GM10847 (cell line): Measurements from ENCODE around the gene NUMB.

Source experiments
- POLR2A ChIP-seq: IDR thresholded peaks from 2 replicates; pipeline ENCODE4 v1.6.1; 2011; ENCODE audit not compliant: insufficient read length; ENCODE audit errors: extremely low read depth

NUMB gene

DNA sequence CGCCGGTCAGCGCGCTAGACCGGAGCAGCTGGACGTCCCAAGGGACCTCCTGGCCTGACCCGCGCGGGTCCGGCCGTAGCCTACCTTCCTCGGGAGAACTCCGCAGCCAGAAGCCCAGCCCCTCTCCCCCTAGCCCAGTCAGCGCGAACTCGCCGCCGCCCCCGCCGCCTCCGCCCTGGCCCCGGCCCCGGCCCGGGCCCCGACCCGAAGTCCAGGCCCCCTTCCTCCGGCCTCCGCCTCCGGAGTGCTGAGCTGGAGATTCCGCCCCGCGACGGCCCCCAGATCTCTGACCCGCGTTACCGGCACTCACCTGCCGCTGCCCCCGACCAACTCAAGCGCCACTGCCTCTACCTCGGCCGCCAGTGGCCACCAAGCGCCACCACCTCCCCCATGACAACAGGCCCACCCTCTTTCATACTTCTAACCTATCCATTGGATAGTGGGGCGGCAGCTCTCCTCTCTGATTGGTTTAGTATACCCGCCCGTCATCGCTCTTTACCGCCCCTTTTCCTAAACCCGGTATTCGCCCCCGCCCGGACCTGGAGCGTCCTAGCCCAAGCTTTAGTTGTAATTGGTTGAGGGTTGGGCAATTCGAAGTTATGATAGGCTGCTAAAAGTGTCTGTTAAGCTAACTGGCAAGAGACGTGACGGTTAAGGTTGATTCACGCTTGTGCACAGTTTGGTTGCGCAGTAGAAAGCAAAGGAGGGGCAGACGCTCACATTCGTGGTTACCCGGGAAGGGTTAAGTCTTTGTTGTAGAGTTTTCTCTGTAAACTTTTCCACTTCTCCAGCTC, at the start of gene NUMB:
TSS of gene NUMB (minus strand) at position 364 of the 794 bp plus-strand sequence. CDS start 102,795 bp downstream, outside the sequence.
- TF ChIP-seq POLR2A: peak; percentile 78

DNA sequence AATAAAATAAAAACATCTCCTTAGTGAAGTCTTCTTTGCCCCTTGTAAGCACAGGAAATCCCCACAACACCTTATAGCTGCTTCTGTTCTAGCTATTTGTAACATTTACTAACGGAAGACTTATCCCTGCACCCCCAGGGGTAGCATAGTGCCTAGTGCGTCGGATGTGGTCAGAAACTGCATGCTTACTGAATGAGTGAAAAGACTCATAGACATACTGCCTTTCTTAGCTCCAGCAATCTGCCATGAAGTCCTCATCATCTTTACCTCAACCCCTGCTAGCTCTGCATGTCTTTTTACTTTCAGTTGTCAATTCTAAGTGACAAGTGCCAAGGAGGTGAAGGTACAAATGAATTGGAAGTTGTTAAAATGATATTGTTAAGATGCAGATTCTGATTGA, 45.3 kb upstream of the NUMB start:
- TF ChIP-seq POLR2A: no peak

DNA sequence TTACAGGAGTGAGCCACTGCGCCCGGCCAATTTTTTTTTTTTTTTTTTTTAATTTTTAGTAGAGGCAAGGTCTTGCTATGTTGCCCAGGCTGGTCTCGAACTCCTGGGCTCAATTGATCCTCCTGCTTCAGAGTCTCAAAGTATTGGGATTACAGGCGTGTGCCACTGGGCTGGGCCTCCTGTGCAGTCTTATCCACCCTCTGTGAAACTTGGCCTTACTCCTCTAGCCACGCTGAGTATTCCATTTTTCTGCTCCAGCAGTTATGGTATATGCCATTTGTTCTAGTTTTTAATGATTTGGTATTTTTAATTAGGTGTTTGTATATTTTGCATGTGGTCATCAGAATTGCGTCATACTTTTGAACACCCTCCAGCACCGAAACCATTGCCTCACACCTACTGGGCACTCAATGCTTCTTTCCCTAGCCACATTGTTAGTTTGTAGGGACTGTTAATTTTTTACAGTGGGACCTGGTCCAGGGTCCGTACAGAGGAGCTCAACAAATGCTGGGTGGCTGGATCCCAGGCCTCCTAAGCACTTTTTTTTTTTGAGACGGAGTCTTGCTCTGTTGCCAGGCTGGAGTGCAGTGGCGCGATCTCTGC, 43.8 kb upstream of the NUMB start:
- no peak for TF ChIP-seq POLR2A

DNA sequence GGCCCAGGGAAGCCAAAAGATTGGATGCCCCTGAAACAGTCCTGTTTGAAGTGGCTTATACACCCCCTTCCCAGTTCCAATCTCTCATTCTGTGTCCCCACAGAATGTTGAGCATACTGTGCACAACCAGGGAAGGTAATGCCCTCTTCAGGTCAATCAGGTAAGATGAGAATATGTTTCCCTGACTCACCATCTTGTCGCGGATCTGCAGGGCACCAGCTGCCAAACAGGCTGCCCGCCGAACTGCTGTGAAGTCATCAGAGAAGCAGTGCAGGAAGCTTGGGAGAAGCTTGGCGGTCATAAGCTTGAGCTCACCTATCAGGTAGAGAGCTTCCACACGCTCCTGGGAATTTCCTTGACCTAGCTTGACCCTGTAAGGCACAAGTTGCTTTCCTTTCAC, 42.0 kb upstream of the NUMB start:
- no peak for TF ChIP-seq POLR2A

DNA sequence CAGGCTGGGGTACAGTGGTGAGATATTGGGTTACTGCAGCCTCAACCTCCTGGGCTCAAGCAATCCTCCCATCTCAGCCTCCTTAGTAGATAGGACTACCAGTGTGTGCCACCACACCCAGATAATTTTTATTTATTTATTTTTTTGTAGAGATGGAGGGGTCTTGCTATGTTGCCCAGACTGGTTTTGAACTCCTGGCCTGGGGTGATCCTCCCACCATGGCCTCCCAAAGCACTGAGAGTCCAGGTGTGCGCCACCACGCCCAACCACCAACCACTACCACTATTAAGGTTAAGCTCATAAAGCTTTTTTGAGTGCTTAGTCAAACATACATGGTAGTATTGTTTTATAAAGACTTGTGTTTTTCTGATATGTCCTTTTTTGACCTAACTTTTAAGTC, 36.2 kb upstream of the NUMB start:
- no peak for TF ChIP-seq POLR2A

DNA sequence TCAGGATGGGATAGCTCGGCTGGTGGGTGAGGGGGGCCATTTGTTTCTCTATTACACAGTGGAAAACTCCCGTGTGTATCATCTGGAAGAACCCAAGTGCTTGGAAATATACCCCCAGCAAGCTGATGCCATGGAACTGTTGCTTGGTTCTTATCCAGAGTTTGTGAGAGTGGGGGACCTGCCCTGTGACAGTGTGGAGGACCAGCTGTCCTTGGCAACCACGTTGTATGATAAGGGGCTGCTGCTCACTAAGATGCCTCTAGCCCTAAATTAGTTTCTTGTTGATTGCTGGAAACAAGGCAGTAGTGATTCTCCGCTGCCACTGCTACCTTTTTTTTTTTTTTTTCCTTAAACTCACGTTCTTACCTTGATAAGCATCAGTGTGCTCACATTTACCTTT, 34.3 kb upstream of the NUMB start:
- TF ChIP-seq POLR2A: no peak

DNA sequence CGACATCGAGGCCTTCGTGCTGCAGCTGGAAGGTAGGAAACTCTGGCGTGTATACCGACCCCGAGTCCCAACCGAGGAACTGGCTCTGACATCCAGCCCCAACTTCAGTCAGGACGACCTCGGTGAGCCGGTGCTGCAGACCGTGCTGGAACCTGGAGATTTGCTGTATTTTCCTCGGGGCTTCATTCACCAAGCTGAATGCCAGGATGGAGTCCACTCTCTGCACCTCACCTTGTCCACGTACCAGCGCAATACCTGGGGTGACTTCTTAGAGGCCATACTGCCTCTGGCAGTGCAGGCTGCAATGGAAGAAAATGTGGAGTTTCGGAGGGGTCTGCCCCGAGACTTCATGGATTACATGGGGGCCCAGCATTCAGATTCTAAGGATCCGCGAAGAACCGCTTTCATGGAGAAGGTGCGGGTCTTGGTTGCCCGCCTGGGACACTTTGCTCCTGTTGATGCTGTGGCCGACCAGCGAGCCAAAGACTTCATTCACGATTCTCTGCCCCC, 33.8 kb upstream of the NUMB start:
- no peak for TF ChIP-seq POLR2A

DNA sequence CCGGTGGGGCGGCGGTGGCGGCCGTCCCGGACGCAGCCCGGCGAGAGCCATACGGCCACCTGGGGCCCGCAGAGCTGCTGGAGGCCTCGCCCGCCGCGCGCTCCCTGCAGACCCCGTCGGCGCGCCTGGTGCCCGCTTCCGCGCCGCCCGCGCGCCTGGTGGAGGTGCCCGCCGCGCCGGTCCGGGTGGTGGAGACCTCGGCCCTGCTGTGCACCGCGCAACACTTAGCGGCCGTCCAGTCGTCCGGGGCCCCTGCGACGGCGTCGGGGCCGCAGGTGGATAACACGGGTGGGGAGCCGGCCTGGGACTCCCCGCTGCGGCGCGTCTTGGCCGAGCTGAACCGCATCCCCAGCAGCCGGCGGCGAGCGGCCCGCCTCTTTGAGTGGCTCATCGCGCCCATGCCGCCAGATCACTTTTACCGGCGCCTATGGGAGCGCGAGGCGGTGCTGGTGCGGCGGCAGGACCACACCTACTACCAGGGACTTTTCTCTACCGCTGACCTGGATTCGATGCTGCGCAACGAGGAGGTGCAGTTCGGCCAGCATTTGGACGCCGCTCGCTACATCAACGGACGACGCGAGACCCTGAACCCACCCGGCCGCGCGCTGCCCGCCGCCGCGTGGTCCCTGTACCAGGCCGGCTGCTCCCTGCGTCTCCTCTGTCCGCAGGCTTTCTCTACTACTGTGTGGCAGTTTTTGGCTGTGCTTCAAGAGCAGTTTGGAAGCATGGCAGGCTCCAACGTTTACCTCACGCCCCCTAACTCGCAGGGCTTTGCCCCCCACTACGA, 33.1 kb upstream of the NUMB start:
- peak; percentile 16 for TF ChIP-seq POLR2A

DNA sequence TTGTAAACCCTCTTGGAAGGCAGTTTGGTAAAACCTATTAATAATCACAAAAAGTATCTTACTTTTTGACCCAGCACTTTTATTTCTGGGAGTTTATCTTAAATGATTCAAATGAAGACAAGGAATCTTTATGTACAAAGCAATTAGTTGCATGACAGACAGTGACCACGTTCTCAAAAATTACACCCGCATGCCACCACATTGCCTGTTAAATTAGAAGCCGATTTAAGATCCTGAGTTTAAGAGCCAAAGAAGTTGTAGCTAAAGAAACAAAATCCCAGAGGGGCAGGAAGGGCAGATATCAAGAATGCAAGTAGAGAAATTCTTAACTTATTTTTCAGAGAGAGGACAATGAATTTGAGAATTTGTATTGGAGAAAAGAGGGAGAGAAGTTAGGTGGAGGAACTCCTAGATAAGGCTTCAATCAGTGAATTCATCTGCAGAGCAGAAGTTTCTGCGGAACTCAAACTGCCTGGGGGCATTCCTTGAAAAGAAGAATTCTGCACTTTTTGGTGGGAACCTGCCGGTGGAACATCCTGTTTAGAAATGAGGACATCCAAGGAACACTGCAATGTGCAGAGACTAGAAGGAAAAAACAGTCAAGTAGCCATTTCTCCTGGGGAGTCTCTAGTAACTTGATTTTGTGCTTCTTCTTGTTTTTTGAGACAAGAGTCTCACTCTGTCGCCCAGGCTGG, 31.3 kb upstream of the NUMB start:
- no peak for TF ChIP-seq POLR2A

DNA sequence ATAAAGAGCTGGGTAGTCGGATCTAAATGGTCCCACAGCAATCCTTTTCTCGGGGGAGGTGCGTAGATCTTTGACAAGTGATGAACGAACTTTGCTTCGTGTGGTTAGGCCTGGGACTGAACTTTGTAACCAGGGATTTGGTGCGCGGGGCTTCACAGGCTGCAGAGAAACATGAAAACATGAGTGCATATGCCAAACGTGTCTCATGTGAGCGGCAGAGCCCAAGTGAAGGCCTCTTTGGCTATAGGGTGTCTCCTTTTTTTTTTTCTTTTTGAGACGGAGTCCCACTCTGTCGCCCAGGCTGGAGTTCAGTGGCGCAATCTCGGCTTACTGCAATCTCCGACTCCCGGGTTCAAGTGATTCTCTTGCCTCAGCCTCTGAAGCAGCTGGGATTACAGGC, 20.3 kb upstream of the NUMB start:
- no peak for TF ChIP-seq POLR2A

DNA sequence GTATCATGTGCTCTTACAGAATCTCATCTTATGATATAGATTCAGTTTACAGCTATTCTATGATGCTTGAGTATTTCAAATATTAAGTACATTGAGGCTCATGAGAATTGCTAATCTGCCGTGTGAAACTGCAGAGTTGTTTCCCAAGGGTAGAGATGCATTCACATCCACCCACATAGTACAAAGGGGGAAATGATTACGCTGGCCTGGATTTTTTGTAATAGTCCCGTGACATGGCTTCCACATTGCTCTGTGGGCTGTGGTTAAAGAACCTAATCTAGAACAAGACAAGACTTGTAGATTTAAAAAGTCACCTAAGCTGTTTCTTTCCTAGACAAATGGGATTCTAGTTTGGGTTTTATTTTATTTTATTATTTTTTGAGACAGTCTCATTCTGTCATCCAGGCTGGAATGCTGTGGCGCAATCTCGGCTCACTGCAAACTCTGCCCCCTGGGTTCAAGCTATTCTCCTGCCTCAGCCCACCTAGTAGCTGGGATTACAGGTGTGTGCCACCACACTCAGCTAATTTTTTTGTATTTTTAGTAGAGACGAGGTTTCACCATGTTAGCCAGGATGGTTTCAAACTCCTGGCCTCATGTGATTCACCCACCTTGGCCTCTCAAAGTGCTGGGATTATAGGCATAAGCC, 19.4 kb upstream of the NUMB start:
- TF ChIP-seq POLR2A: no peak

DNA sequence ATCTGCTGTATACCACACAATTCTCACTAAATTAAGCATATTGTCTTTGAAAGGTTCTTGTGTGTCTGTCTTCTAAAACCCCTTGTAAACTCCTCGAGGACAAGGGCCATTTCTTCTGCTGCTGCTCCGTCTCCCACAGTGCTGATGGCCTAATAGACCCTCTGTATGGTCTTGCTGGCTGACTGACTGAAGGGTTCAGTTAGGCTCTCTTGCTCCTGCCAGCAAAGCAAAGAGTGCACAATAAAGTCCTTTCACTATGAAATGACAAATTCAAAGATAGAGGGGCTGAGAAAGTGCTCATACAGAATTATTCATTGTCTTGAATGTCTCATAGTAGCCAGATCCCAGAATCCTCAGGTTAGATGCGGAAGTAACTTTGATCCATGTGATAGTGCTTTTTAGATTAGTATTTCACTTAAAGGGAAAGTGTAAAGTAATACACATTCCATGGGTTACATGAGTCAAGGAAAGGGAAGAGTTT, 18.1 kb upstream of the NUMB start:
- TF ChIP-seq POLR2A: no peak

DNA sequence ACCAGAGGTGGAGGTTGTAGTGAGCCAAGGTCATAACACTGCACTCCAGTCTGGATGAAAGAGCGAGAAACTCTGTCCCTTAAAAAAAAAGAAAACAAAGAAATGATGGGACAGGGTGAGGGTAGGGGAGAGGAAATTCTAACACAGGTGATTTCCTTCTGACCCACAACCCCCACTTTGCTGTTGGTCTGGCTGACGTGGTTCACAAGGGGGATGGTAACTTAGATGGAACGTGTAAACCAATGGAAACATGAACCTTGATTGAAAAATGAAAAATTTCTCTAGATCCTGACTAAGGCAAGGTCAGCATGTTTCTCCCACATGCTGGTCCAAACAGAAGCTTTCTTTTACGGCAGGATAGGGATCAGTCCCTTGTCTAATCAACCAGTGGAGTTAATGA, 16.6 kb upstream of the NUMB start:
- TF ChIP-seq POLR2A: no peak
